H7 (cell line): ENCODE data around the gene TSHZ2. TPM values are rescaled to one million over a fixed set of nuclear protein-coding genes. Genes with fewer than 3 reads are reported as not detected.

ENCODE experiments used
- DNase-seq: peaks from one replicate; pipeline ENCODE4 v3.0.0; 2012
- H3K27me3 ChIP-seq: 2 replicates; pipeline ENCODE4 v1.6.0; 2011; ENCODE audit warnings: mild to moderate bottlenecking, low read length; ENCODE audit not compliant: control insufficient read depth, insufficient read depth
- H3K36me3 ChIP-seq: replicated peaks from 2 replicates; pipeline ENCODE4 v1.5.1; 2011; ENCODE audit warnings: low read length; ENCODE audit not compliant: control insufficient read depth, insufficient read depth
- H3K4me3 ChIP-seq: 2 replicates; pipeline ENCODE4 v1.5.1; 2011; ENCODE audit warnings: low read depth, mild to moderate bottlenecking, control low read depth, low read length, moderate library complexity; ENCODE audit not compliant: insufficient read depth
- total RNA-seq: library from RNA; depleted of rRNA; stranded (reverse); fragments of >200 nt; shearing (Covaris generic); gene quantifications from 2 replicates; pipeline ENCODE4 v1.2.3, GENCODE V29; 2014

The TSHZ2 gene
- total RNA-seq, 1 experiment from 2014 or later: 0.31 TPM

- Histone ChIP-seq H3K4me3 (no peak overlapping the region), H3K36me3 (no peaks in the 10 kb centered on the region), H3K27me3 (peaks cover 26% of the 10 kb centered on the region)
- no peak for DNase-seq
These were observed 3.0 kb downstream of the TSHZ2 start for GRCh38 chr20:52975029-52975732.

GRCh38 chr20:52975803-52976531 lies 3.8 kb downstream of the TSHZ2 start:
- H3K27me3 ChIP-seq: peaks cover 26% of the 10 kb centered on the region
- H3K4me3 ChIP-seq: no peak overlapping the region
- no peak for DNase-seq
- H3K36me3 ChIP-seq: no peaks in the 10 kb centered on the region

GRCh38 chr20:52978851-52979250 lies 6.7 kb downstream of the TSHZ2 start:
- Histone ChIP-seq H3K36me3 (no peaks in the 10 kb centered on the region), H3K4me3 (no peak overlapping the region), H3K27me3 (peaks cover 9% of the 10 kb centered on the region)
- DNase-seq: no peak

GRCh38 chr20:52981051-52981450 lies 8.9 kb downstream of the TSHZ2 start:
- no peaks in the 10 kb centered on the region for H3K36me3 ChIP-seq
- H3K27me3 ChIP-seq: no peaks in the 10 kb centered on the region; the same call in 1 of the 2 replicates
- no peak overlapping the region for H3K4me3 ChIP-seq
- no peak for DNase-seq

- Histone ChIP-seq H3K27me3 (no peaks in the 10 kb centered on the region), H3K36me3 (no peaks in the 10 kb centered on the region), H3K4me3 (no peak overlapping the region)
- peak; percentile 40 for DNase-seq
These were observed 11.7 kb downstream of the TSHZ2 start for GRCh38 chr20:52983726-52984450.

GRCh38 chr20:52984451-52984810 lies 12.3 kb downstream of the TSHZ2 start:
- no peaks in the 10 kb centered on the region for H3K27me3 ChIP-seq
- no peak overlapping the region for H3K4me3 ChIP-seq
- no peaks in the 10 kb centered on the region for H3K36me3 ChIP-seq
- DNase-seq: no peak

GRCh38 chr20:52985687-52986086 lies 13.5 kb downstream of the TSHZ2 start:
- no peaks in the 10 kb centered on the region for H3K36me3 ChIP-seq
- no peaks in the 10 kb centered on the region for H3K27me3 ChIP-seq
- no peak overlapping the region for H3K4me3 ChIP-seq
- DNase-seq: no peak

GRCh38 chr20:52987295-52987694 lies 15.1 kb downstream of the TSHZ2 start:
- DNase-seq: no peak
- Histone ChIP-seq H3K27me3 (no peaks in the 10 kb centered on the region), H3K4me3 (no peak overlapping the region), H3K36me3 (no peaks in the 10 kb centered on the region)

GRCh38 chr20:52991830-52992229 lies 19.7 kb downstream of the TSHZ2 start:
- H3K27me3 ChIP-seq: no peaks in the 10 kb centered on the region
- no peak for DNase-seq
- no peaks in the 10 kb centered on the region for H3K36me3 ChIP-seq

GRCh38 chr20:52992632-52993031 lies 20.5 kb downstream of the TSHZ2 start:
- no peak for DNase-seq
- H3K36me3 ChIP-seq: no peaks in the 10 kb centered on the region
- no peak overlapping the region for H3K4me3 ChIP-seq
- H3K27me3 ChIP-seq: no peaks in the 10 kb centered on the region

More at GRCh38 chr20:52991830-52992229, 19.7 kb downstream of the TSHZ2 start:
- no peak overlapping the region for H3K4me3 ChIP-seq

GRCh38 chr20:52993076-52993475 lies 20.9 kb downstream of the TSHZ2 start:
- Histone ChIP-seq H3K36me3 (no peaks in the 10 kb centered on the region), H3K27me3 (no peaks in the 10 kb centered on the region), H3K4me3 (no peak overlapping the region)
- DNase-seq: no peak

GRCh38 chr20:52994184-52994970 lies 22.2 kb downstream of the TSHZ2 start:
- no peak for DNase-seq
- no peaks in the 10 kb centered on the region for H3K27me3 ChIP-seq
- H3K4me3 ChIP-seq: no peak overlapping the region
- H3K36me3 ChIP-seq: no peaks in the 10 kb centered on the region

- DNase-seq: no peak
- H3K4me3 ChIP-seq: no peak overlapping the region
- H3K27me3 ChIP-seq: no peaks in the 10 kb centered on the region
- no peaks in the 10 kb centered on the region for H3K36me3 ChIP-seq
These were observed 24.0 kb downstream of the TSHZ2 start for GRCh38 chr20:52996130-52996529.

GRCh38 chr20:52996658-52997057 lies 24.5 kb downstream of the TSHZ2 start:
- Histone ChIP-seq H3K36me3 (no peaks in the 10 kb centered on the region), H3K4me3 (no peak overlapping the region), H3K27me3 (no peaks in the 10 kb centered on the region)
- DNase-seq: no peak
